ENCODE measurements around the gene KCNC1.

DNA sequence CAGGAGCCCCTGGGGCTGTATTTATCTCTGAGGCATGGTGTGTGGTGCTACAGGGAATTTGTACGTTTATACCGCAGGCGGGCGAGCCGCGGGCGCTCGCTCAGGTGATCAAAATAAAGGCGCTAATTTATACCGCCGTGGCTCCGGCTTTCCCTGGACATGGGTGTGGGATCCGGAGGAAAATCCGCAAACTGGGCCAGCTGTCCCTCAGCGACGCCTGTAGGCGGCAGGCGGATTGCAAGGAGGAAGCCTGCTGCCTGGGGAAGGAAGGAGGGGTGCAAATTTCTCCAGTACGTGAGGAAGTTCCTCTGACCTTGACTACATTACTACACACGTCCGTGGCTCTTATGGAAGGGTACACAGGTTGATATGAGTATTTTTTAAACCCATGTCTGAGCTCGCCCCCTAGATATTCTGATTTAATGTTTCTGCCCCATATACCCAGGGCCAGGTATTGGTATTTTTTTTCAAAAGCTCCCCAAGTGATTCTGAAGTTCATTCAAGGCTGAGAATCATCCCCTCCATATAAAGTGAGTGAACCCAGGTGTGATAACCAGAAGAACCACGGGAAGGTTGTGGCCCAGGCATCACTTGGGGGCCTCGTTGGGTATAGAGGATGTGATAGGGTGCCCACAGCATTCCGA, 12.5 kb upstream of the KCNC1 start:
- no peak for TF ChIP-seq EP300 (IDR thresholded peaks at IDR 0.05; ENCODE audit: low read depth in 2 of 2, low read length in 2 of 2)
- TF ChIP-seq EP300 (CRISPR knock-in tag; IDR thresholded peaks at IDR 0.05; ENCODE audit: borderline replicate concordance): no peak
- no peak for TF ChIP-seq ZNF766 (CRISPR knock-in tag; IDR thresholded peaks at IDR 0.05; ENCODE audit: borderline replicate concordance)
- TF ChIP-seq, protein P1, sequence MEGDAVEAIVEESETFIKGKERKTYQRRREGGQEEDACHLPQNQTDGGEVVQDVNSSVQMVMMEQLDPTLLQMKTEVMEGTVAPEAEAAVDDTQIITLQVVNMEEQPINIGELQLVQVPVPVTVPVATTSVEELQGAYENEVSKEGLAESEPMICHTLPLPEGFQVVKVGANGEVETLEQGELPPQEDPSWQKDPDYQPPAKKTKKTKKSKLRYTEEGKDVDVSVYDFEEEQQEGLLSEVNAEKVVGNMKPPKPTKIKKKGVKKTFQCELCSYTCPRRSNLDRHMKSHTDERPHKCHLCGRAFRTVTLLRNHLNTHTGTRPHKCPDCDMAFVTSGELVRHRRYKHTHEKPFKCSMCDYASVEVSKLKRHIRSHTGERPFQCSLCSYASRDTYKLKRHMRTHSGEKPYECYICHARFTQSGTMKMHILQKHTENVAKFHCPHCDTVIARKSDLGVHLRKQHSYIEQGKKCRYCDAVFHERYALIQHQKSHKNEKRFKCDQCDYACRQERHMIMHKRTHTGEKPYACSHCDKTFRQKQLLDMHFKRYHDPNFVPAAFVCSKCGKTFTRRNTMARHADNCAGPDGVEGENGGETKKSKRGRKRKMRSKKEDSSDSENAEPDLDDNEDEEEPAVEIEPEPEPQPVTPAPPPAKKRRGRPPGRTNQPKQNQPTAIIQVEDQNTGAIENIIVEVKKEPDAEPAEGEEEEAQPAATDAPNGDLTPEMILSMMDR (CRISPR knock-in tag; IDR thresholded peaks at IDR 0.05): peak; percentile 39

Measured in HepG2 (cell line).